ENCODE measurements around the gene DYNLT2.

DNA sequence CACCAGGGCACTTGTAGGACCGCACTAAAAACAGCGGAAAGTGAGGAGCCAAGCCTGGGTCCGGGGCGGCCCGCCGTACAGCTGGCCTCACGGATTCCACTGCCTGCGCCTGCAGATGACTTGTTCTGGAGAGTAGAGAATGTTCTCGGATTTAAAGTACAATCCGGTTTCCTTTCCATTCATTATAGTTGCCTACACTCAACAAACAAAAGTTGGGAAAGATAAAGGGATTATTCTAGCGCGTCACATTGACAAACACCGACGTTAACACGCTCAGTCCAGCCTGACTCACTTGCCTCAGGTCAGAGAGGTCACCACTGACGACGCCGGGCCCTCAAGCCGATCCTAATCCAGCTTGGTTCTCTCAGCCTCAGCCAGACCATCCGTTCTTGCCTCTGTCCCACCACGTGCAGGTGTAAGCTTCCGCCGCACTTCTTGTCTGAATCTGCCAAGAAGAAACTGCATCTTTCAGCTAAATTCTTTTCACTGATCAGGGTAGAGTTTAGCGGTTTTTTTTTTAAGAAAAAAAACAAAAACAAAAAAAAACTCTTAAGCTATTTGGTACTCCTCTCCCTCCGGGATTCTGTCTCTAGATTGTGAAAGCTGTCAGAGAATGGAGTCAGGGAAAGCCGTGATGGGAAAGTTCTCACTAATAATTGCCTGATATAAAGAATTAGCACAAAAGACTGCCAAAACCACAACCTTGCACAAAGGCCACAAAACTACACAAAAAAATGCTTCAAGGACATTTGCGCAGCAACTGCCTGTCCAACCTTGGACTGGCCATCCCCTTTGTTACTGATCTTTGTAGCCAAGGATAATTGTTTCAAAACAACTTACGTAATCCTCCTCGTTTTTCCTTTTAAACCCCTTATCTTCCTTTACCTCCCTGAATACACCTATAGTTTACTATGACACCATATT lies 26.0 kb downstream of the DYNLT2 start:
- TF ChIP-seq, protein P1, sequence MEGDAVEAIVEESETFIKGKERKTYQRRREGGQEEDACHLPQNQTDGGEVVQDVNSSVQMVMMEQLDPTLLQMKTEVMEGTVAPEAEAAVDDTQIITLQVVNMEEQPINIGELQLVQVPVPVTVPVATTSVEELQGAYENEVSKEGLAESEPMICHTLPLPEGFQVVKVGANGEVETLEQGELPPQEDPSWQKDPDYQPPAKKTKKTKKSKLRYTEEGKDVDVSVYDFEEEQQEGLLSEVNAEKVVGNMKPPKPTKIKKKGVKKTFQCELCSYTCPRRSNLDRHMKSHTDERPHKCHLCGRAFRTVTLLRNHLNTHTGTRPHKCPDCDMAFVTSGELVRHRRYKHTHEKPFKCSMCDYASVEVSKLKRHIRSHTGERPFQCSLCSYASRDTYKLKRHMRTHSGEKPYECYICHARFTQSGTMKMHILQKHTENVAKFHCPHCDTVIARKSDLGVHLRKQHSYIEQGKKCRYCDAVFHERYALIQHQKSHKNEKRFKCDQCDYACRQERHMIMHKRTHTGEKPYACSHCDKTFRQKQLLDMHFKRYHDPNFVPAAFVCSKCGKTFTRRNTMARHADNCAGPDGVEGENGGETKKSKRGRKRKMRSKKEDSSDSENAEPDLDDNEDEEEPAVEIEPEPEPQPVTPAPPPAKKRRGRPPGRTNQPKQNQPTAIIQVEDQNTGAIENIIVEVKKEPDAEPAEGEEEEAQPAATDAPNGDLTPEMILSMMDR (IDR thresholded peaks at IDR 0.05): no peak
- no peak for TF ChIP-seq POLR2A (IDR thresholded peaks at IDR 0.05)

All from testis (tissue), 2 donors.